GM23338 (cell line): Measurements from ENCODE around the gene ATP13A2. TPM values are rescaled to one million over a fixed set of nuclear protein-coding genes. Genes with fewer than 3 reads are reported as not detected.

Source experiments
- ATAC-seq: fragments of 200-7000 bp; cut with Tn5 transposase; 3 replicates; pipeline ENCODE4 v1.9.1; 2020
- DNase-seq: peaks from one replicate; pipeline ENCODE4 v3.0.0-alpha.2; 2015; ENCODE audit warnings: low spot score
- H2AFZ ChIP-seq: fragments of 200-600 bp; sonication (generic); 2 replicates; pipeline ENCODE4 v1.8.0; 2016; ENCODE audit warnings: antibody characterized with exemption, mild to moderate bottlenecking, moderate library complexity
- H3F3A ChIP-seq: fragments of 200-600 bp; sonication (generic); replicated peaks from 2 replicates; pipeline ENCODE4 v1.8.0; 2017; ENCODE audit warnings: antibody characterized with exemption, mixed run types, low read depth
- H3K27ac ChIP-seq: fragments of 200-600 bp; sonication (generic); 2 replicates; pipeline ENCODE4 v1.6.1; 2016; ENCODE audit warnings: low read depth
- H3K27me3 ChIP-seq: fragments of 200-600 bp; sonication (generic); 2 replicates; pipeline ENCODE4 v1.8.0; 2016; ENCODE audit warnings: mild to moderate bottlenecking, mixed run types, moderate library complexity; ENCODE audit not compliant: insufficient read depth
- H3K36me3 ChIP-seq: fragments of 200-600 bp; sonication (generic); 2 replicates; pipeline ENCODE4 v1.8.0; 2016; ENCODE audit warnings: mild to moderate bottlenecking; ENCODE audit not compliant: insufficient read depth
- H3K4me1 ChIP-seq: fragments of 200-600 bp; sonication (generic); 2 replicates; pipeline ENCODE4 v1.8.0; 2016; ENCODE audit warnings: mild to moderate bottlenecking, moderate library complexity; ENCODE audit not compliant: insufficient read depth
- H3K4me2 ChIP-seq: fragments of 200-600 bp; sonication (generic); 2 replicates; pipeline ENCODE4 v1.7.1; 2017; ENCODE audit warnings: mixed run types
- H3K4me3 ChIP-seq: fragments of 200-600 bp; sonication (generic); 2 replicates; pipeline ENCODE4 v1.6.1; 2016; ENCODE audit warnings: mixed run types
- H3K79me2 ChIP-seq: fragments of 200-600 bp; sonication (generic); replicated peaks from 2 replicates; pipeline ENCODE4 v1.8.0; 2017; ENCODE audit warnings: mild to moderate bottlenecking; ENCODE audit not compliant: insufficient read depth
- H3K9me2 ChIP-seq: fragments of 200-600 bp; sonication (generic); 2 replicates; pipeline ENCODE4 v1.8.0; 2017; ENCODE audit not compliant: insufficient read depth
- H4K20me1 ChIP-seq: fragments of 200-600 bp; sonication (generic); replicated peaks from 2 replicates; pipeline ENCODE4 v1.8.0; 2017; ENCODE audit warnings: mild to moderate bottlenecking; ENCODE audit not compliant: insufficient read depth
- H3K27ac Mint-ChIP-seq: 2 replicates; pipeline ENCODE4 v1.8.0; 2020; ENCODE audit warnings: inconsistent platforms, mild to moderate bottlenecking, moderate library complexity, mixed read lengths
- H3K27me3 Mint-ChIP-seq: 3 replicates; pipeline ENCODE4 v1.8.0; 2022; ENCODE audit warnings: low read depth, mild to moderate bottlenecking, moderate library complexity, mixed read lengths, inconsistent platforms; ENCODE audit not compliant: insufficient read depth, poor library complexity
- H3K36me3 Mint-ChIP-seq: 3 replicates; pipeline ENCODE4 v1.8.0; 2021; ENCODE audit warnings: low read depth, mild to moderate bottlenecking, inconsistent platforms, moderate library complexity, mixed read lengths
- H3K4me1 Mint-ChIP-seq: 3 replicates; pipeline ENCODE4 v1.8.0; 2020; ENCODE audit warnings: mild to moderate bottlenecking, inconsistent platforms, mixed read lengths
- H3K4me3 Mint-ChIP-seq: 3 replicates; pipeline ENCODE4 v1.8.0; 2021; ENCODE audit warnings: moderate library complexity, mild to moderate bottlenecking, inconsistent platforms, mixed read lengths
- H3K9me3 Mint-ChIP-seq: 3 replicates; pipeline ENCODE4 v1.8.0; 2020; ENCODE audit warnings: moderate library complexity, mild to moderate bottlenecking, inconsistent platforms, mixed read lengths
- CREB1 ChIP-seq: fragments of 250-450 bp; sonication (Bioruptor Pico); IDR thresholded peaks from 2 replicates; pipeline ENCODE4 v1.5.0; 2020; ENCODE audit warnings: low read depth, mild to moderate bottlenecking, moderate library complexity
- CTCF ChIP-seq, 2 experiments: fragments of 200-600 bp in 1 of 2; sonication (generic) in 1 of 2; conservative IDR thresholded peaks; 2 replicates each; pipeline versions ENCODE4 v1.5.1 to v1.6.1; 2016 to 2017; ENCODE audit warnings: antibody characterized with exemption in 2 of 2, low read depth in 2 of 2, mild to moderate bottlenecking in 2 of 2, moderate library complexity in 1 of 2
- ETS1 ChIP-seq: IDR thresholded peaks from 2 replicates; pipeline ENCODE4 v1.6.1; 2016; ENCODE audit warnings: antibody characterized with exemption
- EZH2 ChIP-seq: fragments of 200-600 bp; sonication (generic); IDR thresholded peaks from one replicate; pipeline ENCODE4 v1.8.0; 2017; ENCODE audit warnings: antibody characterized with exemption, mild to moderate bottlenecking, low read depth; ENCODE audit not compliant: unreplicated experiment
- EZH2phosphoT487 ChIP-seq: fragments of 200-600 bp; sonication (generic); IDR thresholded peaks from one replicate; pipeline ENCODE4 v1.8.1; 2018; ENCODE audit warnings: antibody characterized with exemption; ENCODE audit not compliant: unreplicated experiment
- JUNB ChIP-seq: IDR thresholded peaks from one replicate; pipeline ENCODE4 v1.6.1; 2016; ENCODE audit warnings: antibody characterized with exemption; ENCODE audit not compliant: unreplicated experiment
- NANOG ChIP-seq: IDR thresholded peaks from 2 replicates; pipeline ENCODE4 v1.6.1; 2016; ENCODE audit warnings: antibody characterized with exemption, borderline replicate concordance
- POLR2AphosphoS5 ChIP-seq: IDR thresholded peaks from 2 replicates; pipeline ENCODE4 v1.6.1; 2016; ENCODE audit warnings: antibody characterized with exemption, low read depth
- REST ChIP-seq: IDR thresholded peaks from one replicate; pipeline ENCODE4 v1.6.1; 2018; ENCODE audit warnings: antibody characterized with exemption; ENCODE audit not compliant: unreplicated experiment
- STAT1 ChIP-seq: IDR thresholded peaks from one replicate; pipeline ENCODE4 v1.6.1; 2016; ENCODE audit warnings: antibody characterized with exemption; ENCODE audit not compliant: unreplicated experiment
- ZNF114 ChIP-seq: fragments of 250-450 bp; sonication (Bioruptor Pico); IDR thresholded peaks from 2 replicates; pipeline ENCODE4 v1.5.0; 2020; ENCODE audit warnings: mild to moderate bottlenecking, moderate library complexity
- ZNF331 ChIP-seq: fragments of 250-450 bp; sonication (Bioruptor Pico); IDR thresholded peaks from 2 replicates; pipeline ENCODE4 v1.5.0; 2020; ENCODE audit warnings: low read depth, mild to moderate bottlenecking, moderate library complexity
- ZNF462 ChIP-seq: fragments of 250-450 bp; sonication (Bioruptor Pico); IDR thresholded peaks from 2 replicates; pipeline ENCODE4 v1.5.0; 2020; ENCODE audit warnings: mild to moderate bottlenecking, moderate library complexity
- polyA plus RNA-seq: library from polyadenylated mRNA; unstranded; fragments of >200 nt; fragmentation: Nextera tagmentation; extraction: Ambion mirVana; gene quantifications from 2 replicates; pipeline ENCODE4 v1.2.1, GENCODE V29; 2016
- total RNA-seq: library from RNA; depleted of rRNA; stranded (reverse); fragments of >200 nt; shearing (Covaris generic); gene quantifications from 2 replicates; pipeline ENCODE4 v1.2.3, GENCODE V29; 2014

ATP13A2 gene
- total and polyA plus RNA-seq, 2 experiments from 2014 or later: 30.1 to 87.7 TPM

GRCh38 chr1:16956775-16957174 is 55.0 kb downstream of the ATP13A2 start:
- Histone ChIP-seq H3K4me2 (no peak overlapping the region), H3K4me3 (no peak overlapping the region), H3K27ac (no peak overlapping the region), H3K79me2 (0 out of 2 replicates have a peak, but pooled peaks cover 2% of the 10 kb centered on the region), H2AFZ (no peak overlapping the region), H3K36me3 (peaks cover 13% of the 10 kb centered on the region; the same call in 1 of the 2 replicates), H4K20me1 (no peaks in the 10 kb centered on the region), H3K27me3 (no peaks in the 10 kb centered on the region), H3K4me1 (no peaks in the 10 kb centered on the region), H3K9me2 (no peaks in the 10 kb centered on the region), H3F3A (peaks cover 15% of the 10 kb centered on the region; the same call in 1 of the 2 replicates)
- H3K36me3 Mint-ChIP-seq: peaks cover 16% of the 10 kb centered on the region; the same call in 2 of the 3 replicates
- H3K27me3 Mint-ChIP-seq: peaks cover 6% of the 10 kb centered on the region
- TF ChIP-seq CTCF (conservative IDR thresholded peaks at IDR 0.05; ENCODE audit: low read depth in 2 of 2) (no peak), ZNF114 (CRISPR knock-in tag) (no peak), ETS1 (no peak), NANOG (no peak), ZNF462 (CRISPR knock-in tag) (no peak), POLR2AphosphoS5 (no peak), EZH2 (no peak), ZNF331 (CRISPR knock-in tag) (no peak), JUNB (no peak), REST (no peak), STAT1 (no peak), EZH2phosphoT487 (no peak), CREB1 (CRISPR knock-in tag) (no peak)
- no peak for ATAC-seq
- no peak overlapping the region for H3K4me3 Mint-ChIP-seq
- peaks cover 5% of the 10 kb centered on the region for H3K4me1 Mint-ChIP-seq
- H3K27ac Mint-ChIP-seq: no peak overlapping the region
- no peaks in the 10 kb centered on the region; the same call in 2 of the 3 replicates for H3K9me3 Mint-ChIP-seq
- no peak for DNase-seq
